ENCODE measurements around the gene PRLHR.

The PRLHR gene

GRCh38 chr10:118587881-118588651 lies 7.4 kb downstream of the PRLHR start:
- no peak for DNase-seq (ENCODE audit: low spot score)

- DNase-seq (ENCODE audit: low spot score), result no peak
These were observed 8.5 kb downstream of the PRLHR start for GRCh38 chr10:118586911-118587310.

GRCh38 chr10:118585794-118586193 lies 9.7 kb downstream of the PRLHR start:
- no peak for DNase-seq (ENCODE audit: low spot score)

GRCh38 chr10:118585234-118585633 lies 10.2 kb downstream of the PRLHR start:
- no peak for DNase-seq (ENCODE audit: low spot score)

- no peak for DNase-seq (ENCODE audit: low spot score)
These were observed 11.1 kb downstream of the PRLHR start for GRCh38 chr10:118584181-118584954.

- no peak for DNase-seq (ENCODE audit: low spot score)
These were observed 11.8 kb downstream of the PRLHR start for GRCh38 chr10:118583611-118584010.

GRCh38 chr10:118582511-118582910 lies 12.9 kb downstream of the PRLHR start:
- DNase-seq (ENCODE audit: low spot score), result no peak

GRCh38 chr10:118581340-118581739 lies 14.1 kb downstream of the PRLHR start:
- no peak for DNase-seq (ENCODE audit: low spot score)

GRCh38 chr10:118580702-118581101 lies 14.7 kb downstream of the PRLHR start:
- no peak for DNase-seq (ENCODE audit: low spot score)

GRCh38 chr10:118573512-118573911 lies 21.9 kb downstream of the PRLHR start:
- no peak for DNase-seq (ENCODE audit: low spot score)

- no peak for DNase-seq (ENCODE audit: low spot score)
These were observed 23.0 kb downstream of the PRLHR start for GRCh38 chr10:118572256-118573041.

GRCh38 chr10:118571123-118571522 lies 24.3 kb downstream of the PRLHR start:
- no peak for DNase-seq (ENCODE audit: low spot score)

- no peak for DNase-seq (ENCODE audit: low spot score)
These were observed 24.9 kb downstream of the PRLHR start for GRCh38 chr10:118570591-118570990.

GRCh38 chr10:118569882-118570252 lies 25.6 kb downstream of the PRLHR start:
- no peak for DNase-seq (ENCODE audit: low spot score)

- DNase-seq (ENCODE audit: low spot score), result no peak
These were observed 26.1 kb downstream of the PRLHR start for GRCh38 chr10:118569241-118569881.

GRCh38 chr10:118568327-118568848 lies 27.1 kb downstream of the PRLHR start:
- DNase-seq (ENCODE audit: low spot score), result no peak

- DNase-seq (ENCODE audit: low spot score), result no peak
These were observed 27.7 kb downstream of the PRLHR start for GRCh38 chr10:118567701-118568248.

- DNase-seq (ENCODE audit: low spot score), result no peak
These were observed 28.5 kb downstream of the PRLHR start for GRCh38 chr10:118566911-118567310.

- DNase-seq (ENCODE audit: low spot score), result peak; percentile 32
These were observed 30.0 kb downstream of the PRLHR start for GRCh38 chr10:118565301-118566075.

GRCh38 chr10:118564652-118565051 lies 30.8 kb downstream of the PRLHR start:
- DNase-seq (ENCODE audit: low spot score), result peak; percentile 69

GRCh38 chr10:118564114-118564513 lies 31.3 kb downstream of the PRLHR start:
- DNase-seq (ENCODE audit: low spot score), result no peak

Data from ecto neural progenitor cell (in vitro differentiated cells).